ENCODE results near the gene FEM1A. TPM values are rescaled to one million over a fixed set of nuclear protein-coding genes. Genes with fewer than 3 reads are reported as not detected.
"Not testable (repeated sequence)": the region's sequence is repeated elsewhere in the genome, so short reads cannot be mapped to it uniquely, and the experiment has no call there.

The FEM1A gene
- total and polyA plus RNA-seq, 8 donors = 3.5 to 30.7 (median 9.0) TPM

GRCh38 chr19:4830768-4831265 lies 39.3 kb downstream of the FEM1A start:
- TF ChIP-seq EP300 (IDR thresholded peaks at IDR 0.05) = no peak
- H3K36me3 ChIP-seq = peaks cover 0 to 2% (median 1%) of the 10 kb centered on the region in 4 donors
- H3K9me3 ChIP-seq = no peaks in the 10 kb centered on the region
- DNase-seq = no peak
- no peaks in the 10 kb centered on the region for H3K27me3 ChIP-seq
- 36 to 45% (median 41%) methylated on average over 6 of the region's 6 CpGs for WGBS, 5 donors
- H3K4me1 ChIP-seq = peaks cover 22 to 50% (median 34%) of the 10 kb centered on the region in 4 donors
- peak overlapping the region; percentile 93 to 97 (median 96) for H3K27ac ChIP-seq
- intact Hi-C loops (cut with DNase I; ENCODE audit: low total_unique reads) = no loop called here
- peak overlapping the region; percentile 70 to 93 (median 86) for H3K4me3 ChIP-seq

GRCh38 chr19:4831304-4831978 lies 39.9 kb downstream of the FEM1A start, which contains the start of gene TICAM1:
TICAM1 (minus strand) TSS chr19:4831712; CDS start chr19:4818377, 13,335 bp downstream.
- 0 to 1% (median 1%) methylated on average over 29 to 52 of the region's 52 CpGs for WGBS, 5 donors
- DNase-seq = peak; percentile 80 to 94
- TF ChIP-seq CTCF (IDR thresholded peaks at IDR 0.05) (no peak), EP300 (IDR thresholded peaks at IDR 0.05) (no peak), POLR2AphosphoS5 (IDR thresholded peaks at IDR 0.05) (peak; percentile 20 to 95 (median 90)), POLR2A (IDR thresholded peaks at IDR 0.05) (peak in 1 of 4 donors; percentile 57)
- Histone ChIP-seq H3K9me3 (no peaks in the 10 kb centered on the region), H3K27me3 (no peaks in the 10 kb centered on the region), H3K4me3 (peak within 1 kb of the TSS; percentile 70 to 93 (median 86)), H3K27ac (peak within 1 kb of the TSS; percentile 93 to 97 (median 96)), H3K4me1 (peaks cover 22 to 49% (median 34%) of the 10 kb centered on the region in 4 donors), H3K36me3 (no peaks in the 10 kb centered on the region)
- intact Hi-C loops (cut with DNase I; ENCODE audit: low total_unique reads) = no loop called here

GRCh38 chr19:4831979-4832340 lies 40.4 kb downstream of the FEM1A start:
- peaks cover 22 to 45% (median 34%) of the 10 kb centered on the region in 4 donors for H3K4me1 ChIP-seq
- intact Hi-C loops (cut with DNase I; ENCODE audit: low total_unique reads); H3K9me3 ChIP-seq; H3K36me3 ChIP-seq; H3K27me3 ChIP-seq; DNase-seq: not testable (repeated sequence)
- peak overlapping the region; percentile 70 to 93 (median 86) for H3K4me3 ChIP-seq
- 19 to 30% (median 24%) methylated on average over 9 of the region's 9 CpGs for WGBS, 5 donors
- peak overlapping the region; percentile 93 to 97 (median 96) for H3K27ac ChIP-seq

- peaks cover 22 to 37% (median 31%) of the 10 kb centered on the region in 4 donors for H3K4me1 ChIP-seq
- peaks cover 0 to 7% (median 6%) of the 10 kb centered on the region in 4 donors for H3K36me3 ChIP-seq
- no peaks in the 10 kb centered on the region for H3K27me3 ChIP-seq
- no peak for TF ChIP-seq CTCF (IDR thresholded peaks at IDR 0.05)
- no peak for TF ChIP-seq POLR2A (IDR thresholded peaks at IDR 0.05)
- TF ChIP-seq EP300 (IDR thresholded peaks at IDR 0.05) = no peak
- no peak for TF ChIP-seq POLR2AphosphoS5 (IDR thresholded peaks at IDR 0.05)
- no peak for DNase-seq
- intact Hi-C loops (cut with DNase I; ENCODE audit: low total_unique reads) = no loop called here
- no peaks in the 10 kb centered on the region for H3K9me3 ChIP-seq
- no peak overlapping the region for H3K4me3 ChIP-seq
- WGBS, 5 donors = 72 to 84% (median 80%) methylated on average over 5 of the region's 5 CpGs
- peak overlapping the region in 1 of 5 donors; percentile 32 for H3K27ac ChIP-seq
These were observed 41.2 kb downstream of the FEM1A start for GRCh38 chr19:4832776-4833175.

GRCh38 chr19:4839192-4839591 lies 47.7 kb downstream of the FEM1A start:
- intact Hi-C loops (cut with DNase I; ENCODE audit: low total_unique reads) = no loop called here
- Histone ChIP-seq H3K27ac (no peak overlapping the region), H3K4me3 (no peak overlapping the region), H3K9me3 (no peaks in the 10 kb centered on the region), H3K4me1 (peaks cover 0 to 10% (median 2%) of the 10 kb centered on the region in 4 donors), H3K36me3 (peaks cover 11 to 62% (median 61%) of the 10 kb centered on the region in 4 donors), H3K27me3 (no peaks in the 10 kb centered on the region)
- TF ChIP-seq POLR2AphosphoS5 (IDR thresholded peaks at IDR 0.05) (no peak), EP300 (IDR thresholded peaks at IDR 0.05) (no peak), POLR2A (IDR thresholded peaks at IDR 0.05) (no peak), CTCF (IDR thresholded peaks at IDR 0.05) (no peak)
- DNase-seq = no peak
- 93 to 97% (median 95%) methylated on average over 17 of the region's 17 CpGs for WGBS, 5 donors
